Measurements from ENCODE around the gene PPP1R2C. TPM values are rescaled to one million over a fixed set of nuclear protein-coding genes. Genes with fewer than 3 reads are reported as not detected.

Gene PPP1R2C
- total and polyA plus RNA-seq, 2 of the 8 experiments (the other 6 are each of a cell fraction or from before 2014, with no cell fraction given): not detected

GRCh38 chrX:42740456-42740855 lies 37.5 kb downstream of the PPP1R2C start:
- no peak for FAIRE-seq
- POLR2A ChIA-PET (ENCODE audit: partially characterized antibody): no interaction called here
- CTCF ChIA-PET (ENCODE audit: partially characterized antibody): no interaction called here

More at GRCh38 chrX:42740456-42740855, 37.5 kb downstream of the PPP1R2C start:
- H3K14ac ChIP-seq (ENCODE audit: insufficient read length): no peak overlapping the region
- H3K9ac ChIP-seq (replicated peaks in 1 of 4; ENCODE audit: extremely low read depth in 1 of 4, low read depth in 3 of 4, low read length in 3 of 4): no peak overlapping the region
- no peak overlapping the region for H2BK120ac ChIP-seq (replicated peaks; ENCODE audit: low read depth, low read length)
- H3K9me3 ChIP-seq (ENCODE audit: insufficient read depth in 2 of 2, low read depth in 1 of 2, low read length in 1 of 2): no peaks in the 10 kb centered on the region
- H4K91ac ChIP-seq (replicated peaks; ENCODE audit: insufficient read length, low read length): no peak overlapping the region
- DNase-seq (ENCODE audit: low read depth in 1 of 2, low spot score in 2 of 2): no peak
- H3K79me2 ChIP-seq (ENCODE audit: control insufficient read depth in 1 of 2, insufficient read depth in 2 of 2, low read length in 2 of 2): no peaks in the 10 kb centered on the region
- no peak overlapping the region for H4K8ac ChIP-seq (ENCODE audit: extremely low read depth, insufficient read depth, low read length)
- H3K4ac ChIP-seq (replicated peaks; ENCODE audit: insufficient read length, low read depth, low read length): no peak overlapping the region
- no peak overlapping the region for H2AK5ac ChIP-seq (ENCODE audit: low read depth, low read length)
- no peaks in the 10 kb centered on the region for H3K79me1 ChIP-seq (ENCODE audit: low read depth, low read length)
- H3K4me1 ChIP-seq (replicated peaks in 1 of 4; ENCODE audit: control insufficient read depth in 3 of 4, insufficient read depth in 4 of 4, low read length in 3 of 4): no peaks in the 10 kb centered on the region
- no peak overlapping the region for H2BK20ac ChIP-seq (ENCODE audit: low read length)
- H3K4me3 ChIP-seq (ENCODE audit: extremely low read depth in 1 of 4, insufficient read depth in 2 of 4, low read depth in 3 of 4, low read length in 4 of 4): no peak overlapping the region
- no peaks in the 10 kb centered on the region for H3K36me3 ChIP-seq (ENCODE audit: control insufficient read depth in 2 of 4, insufficient read depth in 4 of 4, low read length in 3 of 4)
- no peak overlapping the region for H2BK5ac ChIP-seq (ENCODE audit: low read depth, low read length)
- H2AFZ ChIP-seq (ENCODE audit: low read length): no peak overlapping the region
- H3K23ac ChIP-seq (ENCODE audit: insufficient read length): no peak overlapping the region
- H2BK12ac ChIP-seq (ENCODE audit: low read depth, low read length): no peak overlapping the region
- no peak overlapping the region for H3K4me2 ChIP-seq (ENCODE audit: insufficient read depth in 1 of 2, low read depth in 2 of 2, low read length in 2 of 2)
- no peak for TF ChIP-seq TEAD4 (IDR thresholded peaks at IDR 0.05; ENCODE audit: low read depth, low read length)
- no peak overlapping the region for H3K18ac ChIP-seq (ENCODE audit: extremely low read depth, low read length)
- H3K56ac ChIP-seq (replicated peaks; ENCODE audit: insufficient read length, low read depth, low read length): no peak overlapping the region
- no peaks in the 10 kb centered on the region for H4K20me1 ChIP-seq (replicated peaks in 1 of 2; ENCODE audit: control insufficient read depth in 1 of 2, insufficient read depth in 2 of 2, low read length in 2 of 2)
- H4K5ac ChIP-seq (ENCODE audit: insufficient read length, low read depth, low read length): no peak overlapping the region
- H3K27ac ChIP-seq (ENCODE audit: low read depth, low read length): no peak overlapping the region
- H2BK15ac ChIP-seq (ENCODE audit: low read length): no peak overlapping the region
- 94% methylated on average over 1 of the region's 1 CpG; no CpG with 5 or more reads in 1 of the 2 experiments for WGBS, 2 experiments (ENCODE audit: extremely low coverage in 1 of 2, insufficient coverage in 1 of 2, insufficient read length in 1 of 2, insufficient replicate concordance in 2 of 2, low coverage in 1 of 2, low lambda C conversion rate in 2 of 2, missing lambda C conversion rate in 1 of 2)
- no peaks in the 10 kb centered on the region for H3K27me3 ChIP-seq (replicated peaks in 1 of 4; ENCODE audit: control insufficient read depth in 3 of 4, extremely low read depth in 1 of 4, insufficient read depth in 3 of 4, low read length in 3 of 4)
- no peaks in the 10 kb centered on the region for H3K23me2 ChIP-seq (ENCODE audit: low read depth, low read length)
